Lung (tissue), 12 donors: ENCODE data around the gene GRIA4. TPM values are rescaled to one million over a fixed set of nuclear protein-coding genes. Genes with fewer than 3 reads are reported as not detected.

Source experiments
- ATAC-seq: fragments of 200-7000 bp; cut with Tn5 transposase; one replicate; pipeline ENCODE4 v1.9.1; 2020; ENCODE audit warnings: moderate number of reproducible peaks; ENCODE audit not compliant: insufficient read depth, low FRiP score
- DNase-seq, 3 donors: peaks; one replicate each; pipeline ENCODE4 v3.0.0-alpha.2; 2013 to 2017
- H3K27ac ChIP-seq, 2 donors: one replicate each; pipeline ENCODE4 v1.5.1; 2013; ENCODE audit warnings: mild to moderate bottlenecking in 2 of 2, moderate library complexity in 2 of 2, control low read depth in 1 of 2, inconsistent platforms in 1 of 2, low read depth in 1 of 2, low read length in 1 of 2
- H3K27me3 ChIP-seq, 3 donors: one replicate each; pipeline ENCODE4 v1.5.1; 2013; ENCODE audit warnings: low read length in 2 of 3; ENCODE audit not compliant: control insufficient read depth in 3 of 3, insufficient read depth in 3 of 3
- H3K36me3 ChIP-seq, 4 donors: one replicate each; pipeline ENCODE4 v1.5.1; 2013; ENCODE audit warnings: low read length in 4 of 4, mild to moderate bottlenecking in 1 of 4, moderate library complexity in 1 of 4; ENCODE audit not compliant: control insufficient read depth in 4 of 4, insufficient read depth in 4 of 4
- H3K4me1 ChIP-seq, 5 donors: one replicate each; pipeline ENCODE4 v1.5.1; 2013; ENCODE audit warnings: low read length in 5 of 5, mild to moderate bottlenecking in 2 of 5, moderate library complexity in 1 of 5; ENCODE audit not compliant: control insufficient read depth in 5 of 5, insufficient read depth in 5 of 5
- H3K4me3 ChIP-seq: one replicate; pipeline ENCODE4 v1.5.1; 2013; ENCODE audit warnings: mild to moderate bottlenecking, control low read depth, moderate library complexity
- H3K9ac ChIP-seq, 2 donors: one replicate each; pipeline ENCODE4 v1.5.1; 2013; ENCODE audit warnings: low read length in 2 of 2, control low read depth in 1 of 2; ENCODE audit not compliant: insufficient read depth in 1 of 2
- H3K9me3 ChIP-seq, 4 donors: one replicate each; pipeline ENCODE4 v1.5.1; 2013; ENCODE audit warnings: low read length in 3 of 4, mild to moderate bottlenecking in 1 of 4, moderate library complexity in 1 of 4; ENCODE audit not compliant: control insufficient read depth in 4 of 4, insufficient read depth in 3 of 4
- WGBS, 2 donors: extraction: QIAGEN DNeasy Blood & Tissue Kit; methylation state at CpG; one replicate each; pipeline ENCODE4 v1.1.7; 2013; 5-methylcytosine and 5-hydroxymethylcytosine counted together
- polyA plus RNA-seq, 2 donors: library from polyadenylated mRNA; stranded (reverse); fragments of 200-250 nt; gene quantifications; one replicate each; pipeline ENCODE4 v1.2.1, GENCODE V29; 2013
- total RNA-seq, 2 donors: library from RNA; depleted of rRNA in 1 of 2; stranded (reverse); fragments of >200 nt in 1 of 2; gene quantifications; one replicate each; pipeline ENCODE4 v1.2.1, GENCODE V29; 2014 to 2021
- TF ChIP-seq, protein P1 (sequence below): IDR thresholded peaks from 2 replicates; pipeline ENCODE4 v1.5.1; 2012; ENCODE audit warnings: mild to moderate bottlenecking; ENCODE audit errors: control extremely low read depth, extremely low read depth
- donor health status: control.
- donor health status: control.
- donor health status: Bipolar disorder and iron deficiency.
- donor health status: healthy.
- donor health status: DM: yes; HTN: yes; CAD: no.

The GRIA4 gene
- total and polyA plus RNA-seq, 4 donors, result 0.12 to 0.77 TPM; not detected in 2

DNA sequence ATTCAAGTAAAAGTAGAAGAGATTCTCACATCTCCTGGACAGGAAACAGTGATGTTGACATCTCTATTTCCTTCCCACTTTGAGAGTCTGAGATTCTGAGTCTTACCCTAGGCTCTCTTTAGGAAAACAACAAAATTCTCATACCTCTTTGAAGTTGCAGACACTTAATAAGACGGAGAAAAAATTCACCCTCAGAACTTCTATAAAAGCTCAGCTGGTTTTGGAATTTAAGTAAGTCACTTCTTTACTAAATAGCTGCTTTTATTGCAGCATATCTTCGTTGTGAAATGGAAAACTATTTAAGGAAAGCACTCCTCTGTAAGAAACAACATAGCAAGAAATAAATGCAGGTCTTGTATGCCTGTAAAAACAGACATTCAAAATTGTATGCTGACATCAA, 333.0 kb downstream of the GRIA4 start:
- Histone ChIP-seq H3K27me3 (no peaks in the 10 kb centered on the region), H3K4me3 (no peak overlapping the region), H3K9ac (no peak overlapping the region), H3K9me3 (no peaks in the 10 kb centered on the region), H3K27ac (no peak overlapping the region), H3K36me3 (no peaks in the 10 kb centered on the region), H3K4me1 (peaks cover 0 to 27% (median 3%) of the 10 kb centered on the region in 5 donors)
- DNase-seq, result peak in 2 of 3 donors; percentile 68 to 70
- WGBS, 2 donors, result 32 to 33% methylated on average over 2 of the region's 2 CpGs
- TF ChIP-seq, protein P1, sequence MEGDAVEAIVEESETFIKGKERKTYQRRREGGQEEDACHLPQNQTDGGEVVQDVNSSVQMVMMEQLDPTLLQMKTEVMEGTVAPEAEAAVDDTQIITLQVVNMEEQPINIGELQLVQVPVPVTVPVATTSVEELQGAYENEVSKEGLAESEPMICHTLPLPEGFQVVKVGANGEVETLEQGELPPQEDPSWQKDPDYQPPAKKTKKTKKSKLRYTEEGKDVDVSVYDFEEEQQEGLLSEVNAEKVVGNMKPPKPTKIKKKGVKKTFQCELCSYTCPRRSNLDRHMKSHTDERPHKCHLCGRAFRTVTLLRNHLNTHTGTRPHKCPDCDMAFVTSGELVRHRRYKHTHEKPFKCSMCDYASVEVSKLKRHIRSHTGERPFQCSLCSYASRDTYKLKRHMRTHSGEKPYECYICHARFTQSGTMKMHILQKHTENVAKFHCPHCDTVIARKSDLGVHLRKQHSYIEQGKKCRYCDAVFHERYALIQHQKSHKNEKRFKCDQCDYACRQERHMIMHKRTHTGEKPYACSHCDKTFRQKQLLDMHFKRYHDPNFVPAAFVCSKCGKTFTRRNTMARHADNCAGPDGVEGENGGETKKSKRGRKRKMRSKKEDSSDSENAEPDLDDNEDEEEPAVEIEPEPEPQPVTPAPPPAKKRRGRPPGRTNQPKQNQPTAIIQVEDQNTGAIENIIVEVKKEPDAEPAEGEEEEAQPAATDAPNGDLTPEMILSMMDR, result no peak
- no peak for ATAC-seq

DNA sequence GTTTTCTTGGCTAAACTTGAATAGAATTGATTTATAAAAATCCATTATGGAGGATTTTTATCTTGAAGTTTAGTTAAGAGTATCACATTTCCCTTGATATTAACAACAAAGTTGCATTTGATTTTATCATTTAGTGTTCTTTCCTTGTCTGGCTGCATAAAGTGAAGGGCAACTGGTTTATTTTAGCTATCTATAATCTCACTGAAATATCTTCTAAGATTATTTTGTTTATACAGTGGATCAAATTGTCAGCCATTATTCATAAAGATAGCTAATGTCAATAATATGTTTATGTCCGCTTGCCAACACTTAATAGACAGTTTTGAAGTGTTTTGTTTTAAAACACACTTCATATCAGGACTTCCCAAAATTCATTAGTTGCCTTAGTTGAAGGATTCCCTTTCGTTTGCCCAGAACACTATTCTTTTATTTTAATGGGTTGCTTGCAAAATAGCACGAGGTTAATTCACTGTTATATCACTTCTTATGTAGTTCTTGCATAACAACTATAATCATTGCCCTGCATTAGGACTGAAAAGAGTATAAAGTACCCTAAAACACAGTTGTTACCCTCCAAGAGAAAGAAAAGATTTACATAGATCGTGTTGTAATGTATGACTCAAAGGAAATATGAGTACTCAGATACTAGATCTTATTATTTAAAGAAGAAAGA, 339.2 kb downstream of the GRIA4 start:
- peaks cover 0 to 9% (median 0%) of the 10 kb centered on the region in 5 donors for H3K4me1 ChIP-seq
- TF ChIP-seq, protein P1, result no peak
- no peaks in the 10 kb centered on the region for H3K27me3 ChIP-seq
- ATAC-seq (no peak), DNase-seq (peak in 2 of 3 donors; percentile 61 to 69)
- H3K9ac ChIP-seq, result no peak overlapping the region
- no peak overlapping the region for H3K4me3 ChIP-seq
- 47 to 55% methylated on average over 4 of the region's 4 CpGs for WGBS, 2 donors
- H3K36me3 ChIP-seq, result no peaks in the 10 kb centered on the region
- no peaks in the 10 kb centered on the region for H3K9me3 ChIP-seq
- no peak overlapping the region for H3K27ac ChIP-seq

DNA sequence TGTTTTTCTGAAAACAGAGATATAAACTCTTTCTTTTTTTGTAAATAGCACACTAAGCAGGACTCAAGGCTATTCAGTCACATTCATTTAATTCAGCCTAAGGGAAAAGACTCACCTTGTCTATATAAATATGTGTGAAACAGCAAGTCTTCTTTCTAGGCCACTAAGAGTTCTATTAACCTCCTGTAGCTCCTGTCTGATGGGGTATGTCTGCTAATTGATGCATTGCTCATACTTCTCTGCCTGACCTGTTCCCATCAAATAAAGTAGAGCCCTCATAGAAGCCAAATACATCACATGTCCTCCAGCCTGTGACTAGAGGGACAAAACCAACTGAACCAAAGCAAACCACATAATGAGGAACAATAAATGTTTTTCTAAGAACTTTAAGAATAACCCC, 344.0 kb downstream of the GRIA4 start:
- Histone ChIP-seq H3K9ac (no peak overlapping the region), H3K36me3 (no peaks in the 10 kb centered on the region), H3K27me3 (no peaks in the 10 kb centered on the region), H3K4me1 (peaks cover 0 to 2% (median 0%) of the 10 kb centered on the region in 5 donors), H3K27ac (no peak overlapping the region), H3K9me3 (no peaks in the 10 kb centered on the region), H3K4me3 (no peak overlapping the region)
- ATAC-seq (no peak), DNase-seq (no peak)
- TF ChIP-seq, protein P1, result no peak
